ENCODE results near the gene NBL1. TPM values are rescaled to one million over a fixed set of nuclear protein-coding genes. Genes with fewer than 3 reads are reported as not detected.

Gene NBL1
- total RNA-seq, 1 donor = 105 TPM

- no peak overlapping the region for H3K4me3 ChIP-seq (ENCODE audit: low read depth, low read length)
- no peak for TF ChIP-seq CTCF (IDR thresholded peaks at IDR 0.05; ENCODE audit: insufficient read depth, low read length)
- DNase-seq (ENCODE audit: low read depth) = peak; percentile 29
These were observed 10.3 kb downstream of the NBL1 start for GRCh38 chr1:19654386-19654785.

- DNase-seq (ENCODE audit: low read depth) = no peak
These were observed 11.0 kb downstream of the NBL1 start for GRCh38 chr1:19654886-19655717.

DNA sequence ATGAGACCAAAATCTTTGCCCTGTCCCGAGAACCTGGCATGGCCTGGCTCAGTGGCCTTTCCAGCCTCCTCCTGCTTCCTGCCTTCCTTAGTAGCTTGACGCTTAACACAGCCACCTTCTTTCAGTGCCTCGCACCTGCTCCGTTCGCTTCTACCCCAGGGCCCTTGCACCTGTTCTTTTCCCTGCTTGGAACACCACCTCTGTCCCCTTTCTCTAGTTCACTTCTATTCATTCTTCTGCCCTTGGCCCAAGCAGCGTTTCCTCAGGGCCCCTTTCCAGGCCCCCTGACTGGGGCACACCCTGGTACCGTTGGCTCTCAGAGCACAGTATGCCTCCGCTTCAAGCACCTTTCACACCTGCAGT, 11.6 kb downstream of the NBL1 start:
- no peak overlapping the region for H3K4me3 ChIP-seq (ENCODE audit: low read depth, low read length)
- TF ChIP-seq CTCF (IDR thresholded peaks at IDR 0.05; ENCODE audit: insufficient read depth, low read length) = no peak
- DNase-seq (ENCODE audit: low read depth) = no peak

More at GRCh38 chr1:19654886-19655717, 11.0 kb downstream of the NBL1 start:
- no peak overlapping the region for H3K4me3 ChIP-seq (ENCODE audit: low read depth, low read length)
- no peak for TF ChIP-seq CTCF (IDR thresholded peaks at IDR 0.05; ENCODE audit: insufficient read depth, low read length)

- H3K4me3 ChIP-seq (ENCODE audit: low read depth, low read length) = no peak overlapping the region
- no peak for DNase-seq (ENCODE audit: low read depth)
- no peak for TF ChIP-seq CTCF (IDR thresholded peaks at IDR 0.05; ENCODE audit: insufficient read depth, low read length)
These were observed 12.1 kb downstream of the NBL1 start for GRCh38 chr1:19656134-19656779.

GRCh38 chr1:19656780-19657466, 12.8 kb downstream of the NBL1 start:
- H3K4me3 ChIP-seq (ENCODE audit: low read depth, low read length) = no peak overlapping the region
- no peak for TF ChIP-seq CTCF (IDR thresholded peaks at IDR 0.05; ENCODE audit: insufficient read depth, low read length)
- no peak for DNase-seq (ENCODE audit: low read depth)

DNA sequence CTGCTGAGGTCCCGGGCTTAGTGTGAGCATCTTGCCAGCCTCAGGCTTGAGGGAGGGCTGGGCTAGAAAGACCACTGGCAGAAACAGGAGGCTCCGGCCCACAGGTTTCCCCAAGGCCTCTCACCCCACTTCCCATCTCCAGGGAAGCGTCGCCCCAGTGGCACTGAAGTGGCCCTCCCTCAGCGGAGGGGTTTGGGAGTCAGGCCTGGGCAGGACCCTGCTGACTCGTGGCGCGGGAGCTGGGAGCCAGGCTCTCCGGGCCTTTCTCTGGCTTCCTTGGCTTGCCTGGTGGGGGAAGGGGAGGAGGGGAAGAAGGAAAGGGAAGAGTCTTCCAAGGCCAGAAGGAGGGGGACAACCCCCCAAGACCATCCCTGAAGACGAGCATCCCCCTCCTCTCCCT, 13.4 kb downstream of the NBL1 start:
- DNase-seq (ENCODE audit: low read depth) = no peak
- H3K4me3 ChIP-seq (ENCODE audit: low read depth, low read length) = no peak overlapping the region
- TF ChIP-seq CTCF (IDR thresholded peaks at IDR 0.05; ENCODE audit: insufficient read depth, low read length) = no peak
